SH-SY5Y (cell line): ENCODE results near the gene MTM1.

ENCODE experiments used
- GATA2 ChIP-seq: IDR thresholded peaks from 2 replicates; pipeline ENCODE4 v1.6.1; 2011; ENCODE audit warnings: mild to moderate bottlenecking, low read depth, low read length
- GATA3 ChIP-seq: IDR thresholded peaks from 2 replicates; pipeline ENCODE4 v1.6.1; 2011; ENCODE audit warnings: low read depth, mild to moderate bottlenecking, low read length, moderate library complexity

GRCh38 chrX:150702966-150703694, 134.7 kb downstream of the MTM1 start:
- TF ChIP-seq GATA2 (no peak), GATA3 (no peak)
